HCT116 (cell line): Measurements from ENCODE around the gene PPM1D.

Experiments used
- CTCF ChIP-seq, 3 experiments: fragments of 200-600 bp in 1 of 3; sonication (generic) in 1 of 3; IDR thresholded peaks in 2 of 3; conservative IDR thresholded peaks in 1 of 3; 2 replicates each; pipeline ENCODE4 v1.5.1; 2012 to 2017; ENCODE audit warnings: low read depth in 2 of 3, low read length in 2 of 3, antibody characterized with exemption in 1 of 3, borderline replicate concordance in 1 of 3, control low read depth in 1 of 3, mild to moderate bottlenecking in 1 of 3, mixed read lengths in 1 of 3, mixed run types in 1 of 3, moderate library complexity in 1 of 3; ENCODE audit not compliant: insufficient read depth in 1 of 3
- EZH2 ChIP-seq: fragments of 200-600 bp; sonication (generic); IDR thresholded peaks from 2 replicates; pipeline ENCODE4 v1.6.1; 2017; ENCODE audit warnings: antibody characterized with exemption, mixed run types
- EZH2phosphoT487 ChIP-seq: fragments of 200-600 bp; IDR thresholded peaks from 2 replicates; pipeline ENCODE4 v1.6.1; 2018; ENCODE audit warnings: antibody characterized with exemption, borderline replicate concordance
- FOSL1 ChIP-seq: IDR thresholded peaks from 2 replicates; pipeline ENCODE4 v1.6.1; 2012; ENCODE audit warnings: low read depth
- JUND ChIP-seq: IDR thresholded peaks from 2 replicates; pipeline ENCODE4 v1.6.1; 2012
- MAX ChIP-seq: IDR thresholded peaks from 2 replicates; pipeline ENCODE4 v1.6.1; 2012
- POLR2A ChIP-seq: IDR thresholded peaks from 2 replicates; pipeline ENCODE4 v1.7.0; 2011; ENCODE audit warnings: borderline replicate concordance; ENCODE audit not compliant: insufficient read depth, insufficient read length; ENCODE audit errors: extremely low read depth
- POLR2AphosphoS5 ChIP-seq: IDR thresholded peaks from 2 replicates; pipeline ENCODE4 v1.6.1; 2011; ENCODE audit warnings: mild to moderate bottlenecking, low read depth, low read length, moderate library complexity
- RAD21 ChIP-seq: IDR thresholded peaks from 2 replicates; pipeline ENCODE4 v1.6.1; 2012; ENCODE audit warnings: low read depth, mild to moderate bottlenecking
- SP1 ChIP-seq: IDR thresholded peaks from 2 replicates; pipeline ENCODE4 v1.6.1; 2012; ENCODE audit warnings: low read depth
- SRF ChIP-seq: IDR thresholded peaks from 2 replicates; pipeline ENCODE4 v1.6.1; 2012; ENCODE audit warnings: low read depth
- TCF7L2 ChIP-seq: IDR thresholded peaks from 2 replicates; pipeline ENCODE4 v1.7.0; 2011; ENCODE audit warnings: borderline replicate concordance, inconsistent platforms; ENCODE audit not compliant: insufficient read depth, insufficient read length; ENCODE audit errors: extremely low read depth
- ZNF274 ChIP-seq: fragments of 200-500 bp; sonication (Bioruptor generic); IDR thresholded peaks from 2 replicates; pipeline ENCODE4 v1.6.1; 2014; ENCODE audit warnings: mild to moderate bottlenecking, low read depth, low read length, inconsistent platforms
- TF ChIP-seq, protein P1 (sequence below): IDR thresholded peaks from 2 replicates; pipeline ENCODE4 v1.6.1; 2012; ENCODE audit warnings: low read depth

GRCh38 chr17:60606036-60606435, 6.0 kb downstream of the PPM1D start:
- TF ChIP-seq CTCF (IDR thresholded peaks at IDR 0.05 in 2 of 3, conservative IDR thresholded peaks at IDR 0.05 in 1 of 3; ENCODE audit: borderline replicate concordance in 1 of 3, insufficient read depth in 1 of 3, low read depth in 2 of 3, low read length in 2 of 3), result no peak
- TF ChIP-seq EZH2, result no peak
- no peak for TF ChIP-seq JUND
- TF ChIP-seq RAD21, result no peak
- no peak for TF ChIP-seq POLR2AphosphoS5
- no peak for TF ChIP-seq SRF
- TF ChIP-seq FOSL1, result no peak
- TF ChIP-seq POLR2A, result no peak
- TF ChIP-seq EZH2phosphoT487, result no peak
- TF ChIP-seq SP1, result no peak
- TF ChIP-seq ZNF274, result no peak
- TF ChIP-seq MAX, result no peak
- TF ChIP-seq TCF7L2, result no peak
- TF ChIP-seq, protein P1, sequence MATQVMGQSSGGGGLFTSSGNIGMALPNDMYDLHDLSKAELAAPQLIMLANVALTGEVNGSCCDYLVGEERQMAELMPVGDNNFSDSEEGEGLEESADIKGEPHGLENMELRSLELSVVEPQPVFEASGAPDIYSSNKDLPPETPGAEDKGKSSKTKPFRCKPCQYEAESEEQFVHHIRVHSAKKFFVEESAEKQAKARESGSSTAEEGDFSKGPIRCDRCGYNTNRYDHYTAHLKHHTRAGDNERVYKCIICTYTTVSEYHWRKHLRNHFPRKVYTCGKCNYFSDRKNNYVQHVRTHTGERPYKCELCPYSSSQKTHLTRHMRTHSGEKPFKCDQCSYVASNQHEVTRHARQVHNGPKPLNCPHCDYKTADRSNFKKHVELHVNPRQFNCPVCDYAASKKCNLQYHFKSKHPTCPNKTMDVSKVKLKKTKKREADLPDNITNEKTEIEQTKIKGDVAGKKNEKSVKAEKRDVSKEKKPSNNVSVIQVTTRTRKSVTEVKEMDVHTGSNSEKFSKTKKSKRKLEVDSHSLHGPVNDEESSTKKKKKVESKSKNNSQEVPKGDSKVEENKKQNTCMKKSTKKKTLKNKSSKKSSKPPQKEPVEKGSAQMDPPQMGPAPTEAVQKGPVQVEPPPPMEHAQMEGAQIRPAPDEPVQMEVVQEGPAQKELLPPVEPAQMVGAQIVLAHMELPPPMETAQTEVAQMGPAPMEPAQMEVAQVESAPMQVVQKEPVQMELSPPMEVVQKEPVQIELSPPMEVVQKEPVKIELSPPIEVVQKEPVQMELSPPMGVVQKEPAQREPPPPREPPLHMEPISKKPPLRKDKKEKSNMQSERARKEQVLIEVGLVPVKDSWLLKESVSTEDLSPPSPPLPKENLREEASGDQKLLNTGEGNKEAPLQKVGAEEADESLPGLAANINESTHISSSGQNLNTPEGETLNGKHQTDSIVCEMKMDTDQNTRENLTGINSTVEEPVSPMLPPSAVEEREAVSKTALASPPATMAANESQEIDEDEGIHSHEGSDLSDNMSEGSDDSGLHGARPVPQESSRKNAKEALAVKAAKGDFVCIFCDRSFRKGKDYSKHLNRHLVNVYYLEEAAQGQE, result no peak
